Left colon (tissue), 2 donors: ENCODE data around the gene DCDC1. TPM values are rescaled to one million over a fixed set of nuclear protein-coding genes. Genes with fewer than 3 reads are reported as not detected.

ENCODE experiments used
- ATAC-seq: fragments of 200-7000 bp; cut with Tn5 transposase; one replicate; pipeline ENCODE4 v1.9.1; 2020; ENCODE audit warnings: mild to moderate bottlenecking, moderate library complexity
- DNase-seq, 2 donors: peaks; one replicate each; pipeline ENCODE4 v3.0.0-alpha.2; 2020
- intact Hi-C, 2 donors: fragments of 100-400 bp; cut with DNase I in 1 of 2; cut with micrococcal nuclease in 1 of 2; formaldehyde crosslinking; loops; one replicate each; pipeline versions ENCODE4 v1.11.2 to v1.14.0; 2022; cut with DNase I, micrococcal nuclease
- total RNA-seq, 2 donors: library from RNA; stranded (reverse); fragmentation: NEBNext Ultra II Directional; extraction: Animal tissue kit (Norgen Biotek cat#: 25700); gene quantifications; one replicate each; pipeline ENCODE4 v1.2.1, GENCODE V29; 2021
- donor health status: DM: no; HTN: no; CAD: no.
- donor health status: DM: yes; HTN: yes; CAD: no.

The DCDC1 gene
- total RNA-seq, 2 donors from 2014 or later, result not detected

GRCh38 chr11:30826911-30827310 is 542.6 kb downstream of the DCDC1 start:
- DNase-seq (no peak), ATAC-seq (no peak)
- intact Hi-C loops, result no loop called here

- ATAC-seq (no peak), DNase-seq (no peak)
- intact Hi-C loops, result no loop called here
Observed at GRCh38 chr11:30825723-30826122, 543.8 kb downstream of the DCDC1 start.

- DNase-seq (no peak), ATAC-seq (no peak)
- intact Hi-C loops, result no loop called here
Observed at GRCh38 chr11:30823119-30823518, 546.4 kb downstream of the DCDC1 start.

- DNase-seq, result no peak
- no peak for ATAC-seq
- intact Hi-C loops, result no loop called here
Observed at GRCh38 chr11:30821438-30821965, 548.0 kb downstream of the DCDC1 start.

- ATAC-seq (no peak), DNase-seq (no peak)
- intact Hi-C loops, result no loop called here
Observed at GRCh38 chr11:30818721-30819120, 550.8 kb downstream of the DCDC1 start.

- intact Hi-C loops, result no loop called here
- ATAC-seq (no peak), DNase-seq (no peak)
Observed at GRCh38 chr11:30816959-30817880, 552.3 kb downstream of the DCDC1 start.

- intact Hi-C loops, result no loop called here
- ATAC-seq (no peak), DNase-seq (no peak)
Observed at GRCh38 chr11:30815619-30816018, 553.9 kb downstream of the DCDC1 start.

- no peak for ATAC-seq
- intact Hi-C loops, result no loop called here
- DNase-seq, result no peak
Observed at GRCh38 chr11:30814737-30815136, 554.8 kb downstream of the DCDC1 start.

Other genes with a start within 250 kb of the DCDC1 start
- gene DNAJC24, start 121 bp upstream of the DCDC1 start, total RNA-seq, result 10 to 100 TPM in 1 of 2 donors, 1 to 10 TPM in 1; 8.3 to 10.1 TPM
- 10 to 100 TPM; 16.9 to 17.1 TPM for gene IMMP1L, start 139.9 kb upstream of the DCDC1 start, total RNA-seq
- 10 to 100 TPM; 15.1 to 15.2 TPM for gene ELP4, start 140.0 kb upstream of the DCDC1 start, total RNA-seq